Fibroblast of lung (primary cell): Measurements from ENCODE around the gene SIRT5. TPM values are rescaled to one million over a fixed set of nuclear protein-coding genes. Genes with fewer than 3 reads are reported as not detected.

ENCODE experiments used
- DNase-seq, 2 donors: peaks; one replicate each; pipeline versions ENCODE4 v3.0.0 to v3.0.0-alpha.2; 2010; ENCODE audit warnings: low read depth in 2 of 2
- H2AFZ ChIP-seq: 2 replicates; pipeline ENCODE4 v1.5.1; 2012; ENCODE audit warnings: low read length, control low read depth, inconsistent platforms
- H3K27ac ChIP-seq: 2 replicates; pipeline ENCODE4 v1.5.1; 2011; ENCODE audit warnings: low read length, control low read depth; ENCODE audit not compliant: insufficient read depth
- H3K27me3 ChIP-seq: 2 replicates; pipeline ENCODE4 v1.5.1; 2011; ENCODE audit warnings: mild to moderate bottlenecking, low read length; ENCODE audit not compliant: control insufficient read depth, insufficient read depth
- H3K36me3 ChIP-seq: 2 replicates; pipeline ENCODE4 v1.5.1; 2011; ENCODE audit warnings: low read length; ENCODE audit not compliant: control insufficient read depth, insufficient read depth
- H3K4me1 ChIP-seq: 2 replicates; pipeline ENCODE4 v1.5.1; 2011; ENCODE audit warnings: low read length; ENCODE audit not compliant: control insufficient read depth, insufficient read depth; ENCODE audit errors: extremely low read depth
- H3K4me2 ChIP-seq: 2 replicates; pipeline ENCODE4 v1.5.1; 2011; ENCODE audit warnings: low read length, control low read depth; ENCODE audit not compliant: insufficient read depth; ENCODE audit errors: extremely low read depth
- H3K4me3 ChIP-seq, 4 experiments: fragments of 200-600 bp in 1 of 4; sonication (generic) in 1 of 4; replicated peaks in 1 of 4; 2 replicates each; pipeline ENCODE4 v1.5.1; 2011 to 2016; ENCODE audit warnings: low read length in 4 of 4, low read depth in 3 of 4, mild to moderate bottlenecking in 3 of 4, control low read depth in 2 of 4, inconsistent platforms in 1 of 4, mixed read lengths in 1 of 4; ENCODE audit not compliant: insufficient read depth in 1 of 4; ENCODE audit errors: control extremely low read depth in 1 of 4
- H3K79me2 ChIP-seq: 2 replicates; pipeline ENCODE4 v1.5.1; 2012; ENCODE audit warnings: mild to moderate bottlenecking, low read length, inconsistent platforms; ENCODE audit not compliant: control insufficient read depth, insufficient read depth
- H3K9ac ChIP-seq: 2 replicates; pipeline ENCODE4 v1.5.1; 2011; ENCODE audit warnings: mild to moderate bottlenecking, low read length, control low read depth; ENCODE audit not compliant: insufficient read depth
- H3K9me3 ChIP-seq: 2 replicates; pipeline ENCODE4 v1.5.1; 2012; ENCODE audit warnings: low read depth, low read length; ENCODE audit not compliant: control insufficient read depth, insufficient read depth
- H4K20me1 ChIP-seq: 2 replicates; pipeline ENCODE4 v1.5.1; 2011; ENCODE audit warnings: low read length; ENCODE audit not compliant: control insufficient read depth, insufficient read depth; ENCODE audit errors: extremely low read depth
- CTCF ChIP-seq, 2 donors: IDR thresholded peaks in 1 of 2; conservative IDR thresholded peaks in 1 of 2; 1 replicate in 1 of 2; 2 replicates in 1 of 2; pipeline ENCODE4 v1.5.1; 2011 to 2012; ENCODE audit warnings: low read length in 2 of 2, control low read depth in 1 of 2, inconsistent platforms in 1 of 2, low read depth in 1 of 2, mild to moderate bottlenecking in 1 of 2
- EZH2 ChIP-seq: IDR thresholded peaks from 2 replicates; pipeline ENCODE4 v1.5.1; 2012; ENCODE audit warnings: low read length, control low read depth, mild to moderate bottlenecking; ENCODE audit errors: missing control alignments
- polyA plus RNA-seq, 2 donors: library from polyadenylated mRNA; depleted of rRNA in 1 of 2; stranded (reverse) in 1 of 2; unstranded in 1 of 2; fragments of >200 nt; gene quantifications; 2 replicates each; pipeline ENCODE4 v1.2.1, GENCODE V29; 2011 to 2012; ENCODE audit warnings: missing spikeins in 1 of 2
- total RNA-seq: library from RNA; depleted of rRNA; stranded (reverse); fragments of >200 nt; gene quantifications from 2 replicates; pipeline ENCODE4 v1.2.1, GENCODE V29; 2014

Gene SIRT5
- total and polyA plus RNA-seq, 2 donors (not counting 1 experiment from before 2014, with no cell fraction given): 4.4 to 13.5 TPM

GRCh38 chr6:13554929-13555333, 19.5 kb upstream of the SIRT5 start:
- TF ChIP-seq EZH2 (no peak), CTCF (conservative IDR thresholded peaks at IDR 0.05 in 1 of 2, IDR thresholded peaks at IDR 0.05 in 1 of 2; ENCODE audit: low read depth in 1 of 2, low read length in 2 of 2) (no peak)
- no peaks in the 10 kb centered on the region for H3K4me1 ChIP-seq
- no peaks in the 10 kb centered on the region for H3K79me2 ChIP-seq
- H2AFZ ChIP-seq: peak overlapping the region; percentile 59
- no peak overlapping the region for H3K9ac ChIP-seq
- no peak overlapping the region for H3K27ac ChIP-seq
- H3K9me3 ChIP-seq: no peaks in the 10 kb centered on the region
- H3K36me3 ChIP-seq: no peaks in the 10 kb centered on the region
- H3K4me3 ChIP-seq: no peak overlapping the region
- H4K20me1 ChIP-seq: no peaks in the 10 kb centered on the region
- DNase-seq: peak; percentile 21 to 59
- H3K4me2 ChIP-seq: no peak overlapping the region
- H3K27me3 ChIP-seq: no peaks in the 10 kb centered on the region

- no peak overlapping the region for H3K4me2 ChIP-seq
- H3K9me3 ChIP-seq: no peaks in the 10 kb centered on the region
- no peaks in the 10 kb centered on the region for H3K4me1 ChIP-seq
- no peak overlapping the region for H3K4me3 ChIP-seq
- no peaks in the 10 kb centered on the region for H3K27me3 ChIP-seq
- DNase-seq: no peak
- H3K36me3 ChIP-seq: no peaks in the 10 kb centered on the region
- TF ChIP-seq CTCF (conservative IDR thresholded peaks at IDR 0.05 in 1 of 2, IDR thresholded peaks at IDR 0.05 in 1 of 2; ENCODE audit: low read depth in 1 of 2, low read length in 2 of 2): no peak
- no peaks in the 10 kb centered on the region for H4K20me1 ChIP-seq
- no peak overlapping the region for H2AFZ ChIP-seq
- H3K79me2 ChIP-seq: no peaks in the 10 kb centered on the region
- H3K9ac ChIP-seq: no peak overlapping the region
- H3K27ac ChIP-seq: no peak overlapping the region
Measured at GRCh38 chr6:13557841-13558240, 16.6 kb upstream of the SIRT5 start.

- H3K9me3 ChIP-seq: no peaks in the 10 kb centered on the region
- no peak overlapping the region for H3K4me2 ChIP-seq
- no peaks in the 10 kb centered on the region for H3K27me3 ChIP-seq
- no peaks in the 10 kb centered on the region for H3K79me2 ChIP-seq
- no peaks in the 10 kb centered on the region for H4K20me1 ChIP-seq
- H3K4me1 ChIP-seq: no peaks in the 10 kb centered on the region
- H3K27ac ChIP-seq: no peak overlapping the region
- no peak overlapping the region for H3K4me3 ChIP-seq
- H3K9ac ChIP-seq: no peak overlapping the region
- DNase-seq: no peak
- no peaks in the 10 kb centered on the region for H3K36me3 ChIP-seq
- H2AFZ ChIP-seq: no peak overlapping the region
- TF ChIP-seq CTCF (conservative IDR thresholded peaks at IDR 0.05 in 1 of 2, IDR thresholded peaks at IDR 0.05 in 1 of 2; ENCODE audit: low read depth in 1 of 2, low read length in 2 of 2) (no peak), EZH2 (no peak)
Measured at GRCh38 chr6:13558718-13559117, 15.7 kb upstream of the SIRT5 start.
